IMR-90 (cell line): ENCODE measurements around the gene QSER1.

ENCODE experiments used
- BHLHE40 ChIP-seq: fragments of 150-350 bp; IDR thresholded peaks from 2 replicates; pipeline ENCODE4 v1.6.1; 2016; ENCODE audit warnings: mild to moderate bottlenecking, low read depth, low read length
- CEBPB ChIP-seq: IDR thresholded peaks from 2 replicates; pipeline ENCODE4 v1.6.1; 2012; ENCODE audit warnings: low read depth, low read length, improper control_type of control experiment
- CTCF ChIP-seq: conservative IDR thresholded peaks from 2 replicates; pipeline ENCODE4 v1.5.1; 2012; ENCODE audit warnings: mild to moderate bottlenecking, low read depth, low read length, improper control_type of control experiment
- ELK1 ChIP-seq: fragments of 150-350 bp; IDR thresholded peaks from 2 replicates; pipeline ENCODE4 v1.6.1; 2016; ENCODE audit warnings: low read depth, mild to moderate bottlenecking, low read length, moderate library complexity, borderline replicate concordance
- MXI1 ChIP-seq: IDR thresholded peaks from 2 replicates; pipeline ENCODE4 v1.6.1; 2012; ENCODE audit warnings: low read depth, mild to moderate bottlenecking, low read length, moderate library complexity, borderline replicate concordance
- POLR2A ChIP-seq: IDR thresholded peaks from 2 replicates; pipeline ENCODE4 v1.6.1; 2012; ENCODE audit warnings: mild to moderate bottlenecking, low read depth, low read length
- RAD21 ChIP-seq: IDR thresholded peaks from 2 replicates; pipeline ENCODE4 v1.6.1; 2012; ENCODE audit warnings: low read length, improper control_type of control experiment
- RCOR1 ChIP-seq: IDR thresholded peaks from 2 replicates; pipeline ENCODE4 v1.6.1; 2012; ENCODE audit warnings: mild to moderate bottlenecking, low read length, improper control_type of control experiment; ENCODE audit not compliant: insufficient replicate concordance
- RFX5 ChIP-seq: IDR thresholded peaks from 2 replicates; pipeline ENCODE4 v1.8.0; 2012; ENCODE audit warnings: low read depth, mild to moderate bottlenecking, low read length, moderate library complexity
- USF2 ChIP-seq: fragments of 150-350 bp; IDR thresholded peaks from 2 replicates; pipeline ENCODE4 v1.6.1; 2017; ENCODE audit warnings: mild to moderate bottlenecking, antibody characterized with exemption, low read length, low read depth

GRCh38 chr11:32886180-32886579, 6.4 kb upstream of the QSER1 start:
- TF ChIP-seq CTCF (no peak), CEBPB (no peak), MXI1 (no peak), POLR2A (no peak), ELK1 (no peak), RCOR1 (no peak), RAD21 (no peak), BHLHE40 (no peak), RFX5 (no peak), USF2 (no peak)
